HG03175 (cell line): ENCODE measurements around the gene PLEKHG4.
A peak's percentile ranks its signal among the peaks of the same experiment; 100 is the strongest.

Experiments
- ATAC-seq: cut with Tn5 transposase; IDR thresholded peaks from one replicate; pipeline ENCODE4 v1.9.1; 2021; ENCODE audit warnings: mild to moderate bottlenecking, moderate library complexity; ENCODE audit not compliant: unreplicated experiment

The PLEKHG4 gene

DNA sequence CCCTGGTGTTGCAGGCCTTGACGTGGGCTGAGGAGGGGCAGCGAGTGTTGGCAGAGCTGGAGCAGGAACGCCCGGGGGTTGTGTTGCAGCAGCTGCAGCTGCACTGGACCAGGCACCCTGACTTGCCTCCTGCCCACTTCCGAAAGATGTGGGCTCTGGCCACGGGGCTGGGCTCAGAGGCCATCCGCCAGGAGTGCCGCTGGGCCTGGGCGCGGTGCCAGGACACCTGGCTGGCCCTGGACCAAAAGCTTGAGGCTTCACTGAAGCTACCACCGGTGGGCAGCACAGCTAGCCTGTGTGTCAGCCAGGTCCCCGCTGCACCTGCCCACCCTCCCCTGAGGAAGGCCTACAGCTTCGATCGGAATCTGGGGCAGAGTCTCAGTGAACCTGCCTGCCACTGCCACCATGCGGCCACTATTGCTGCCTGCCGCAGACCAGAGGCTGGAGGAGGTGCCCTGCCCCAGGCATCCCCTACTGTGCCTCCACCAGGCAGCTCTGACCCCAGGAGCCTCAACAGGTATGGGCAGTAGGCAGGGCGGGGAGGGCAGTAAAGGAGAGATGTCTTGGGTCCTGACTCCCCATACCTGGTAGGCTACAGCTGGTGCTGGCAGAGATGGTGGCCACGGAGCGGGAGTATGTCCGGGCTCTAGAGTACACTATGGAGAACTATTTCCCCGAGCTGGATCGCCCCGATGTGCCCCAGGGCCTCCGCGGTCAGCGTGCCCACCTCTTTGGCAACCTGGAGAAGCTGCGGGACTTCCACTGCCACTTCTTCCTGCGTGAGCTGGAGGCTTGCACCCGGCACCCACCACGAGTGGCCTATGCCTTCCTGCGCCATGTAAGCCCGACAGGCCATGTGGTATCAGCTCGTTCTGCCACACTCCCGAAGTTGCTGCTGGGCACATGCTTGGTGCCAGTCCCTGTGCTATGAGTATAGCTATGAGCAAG lies 5.6 kb downstream of the PLEKHG4 start:
- ATAC-seq: no peak

DNA sequence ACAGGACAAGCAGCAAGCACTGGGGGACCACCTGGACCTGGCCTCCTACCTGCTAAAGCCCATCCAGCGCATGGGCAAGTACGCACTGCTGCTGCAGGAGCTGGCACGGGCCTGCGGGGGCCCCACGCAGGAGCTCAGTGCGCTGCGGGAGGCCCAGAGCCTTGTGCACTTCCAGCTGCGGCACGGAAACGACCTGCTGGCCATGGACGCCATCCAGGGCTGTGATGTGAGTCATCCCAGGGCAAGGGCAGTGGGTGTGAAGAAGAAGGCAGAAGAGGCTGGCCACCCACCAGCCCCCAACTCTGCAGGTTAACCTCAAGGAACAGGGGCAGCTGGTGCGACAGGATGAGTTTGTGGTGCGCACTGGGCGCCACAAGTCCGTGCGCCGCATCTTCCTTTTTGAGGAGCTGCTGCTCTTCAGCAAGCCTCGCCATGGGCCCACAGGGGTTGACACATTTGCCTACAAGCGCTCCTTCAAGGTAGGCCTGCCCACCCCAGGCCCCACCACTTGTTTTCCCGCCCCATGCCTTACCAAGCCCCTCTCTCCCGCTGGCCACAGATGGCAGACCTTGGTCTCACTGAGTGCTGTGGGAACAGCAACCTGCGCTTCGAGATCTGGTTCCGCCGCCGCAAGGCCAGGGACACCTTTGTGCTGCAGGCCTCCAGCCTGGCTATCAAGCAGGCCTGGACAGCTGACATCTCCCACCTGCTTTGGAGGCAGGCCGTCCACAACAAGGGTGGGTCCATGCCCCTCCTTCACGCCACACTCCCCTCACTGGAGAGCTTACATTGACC lies 7.3 kb downstream of the PLEKHG4 start:
- no peak for ATAC-seq

DNA sequence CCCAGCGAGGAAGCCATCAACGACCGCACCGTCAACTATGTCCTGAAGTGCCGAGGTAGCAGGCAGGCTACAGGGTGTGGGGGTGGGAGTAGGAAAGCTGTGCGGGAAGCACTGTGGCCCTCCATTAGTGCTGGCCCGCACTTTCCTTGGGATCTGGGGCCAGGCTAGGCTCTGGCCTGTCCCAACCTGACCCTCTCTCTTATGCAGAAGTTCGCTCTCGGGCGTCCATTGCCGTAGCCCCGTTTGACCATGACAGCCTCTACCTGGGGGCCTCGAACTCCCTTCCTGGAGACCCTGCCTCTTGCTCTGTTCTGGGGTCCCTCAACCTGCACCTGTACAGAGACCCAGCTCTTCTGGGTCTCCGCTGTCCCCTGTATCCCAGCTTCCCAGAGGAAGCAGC lies 8.6 kb downstream of the PLEKHG4 start:
- no peak for ATAC-seq

DNA sequence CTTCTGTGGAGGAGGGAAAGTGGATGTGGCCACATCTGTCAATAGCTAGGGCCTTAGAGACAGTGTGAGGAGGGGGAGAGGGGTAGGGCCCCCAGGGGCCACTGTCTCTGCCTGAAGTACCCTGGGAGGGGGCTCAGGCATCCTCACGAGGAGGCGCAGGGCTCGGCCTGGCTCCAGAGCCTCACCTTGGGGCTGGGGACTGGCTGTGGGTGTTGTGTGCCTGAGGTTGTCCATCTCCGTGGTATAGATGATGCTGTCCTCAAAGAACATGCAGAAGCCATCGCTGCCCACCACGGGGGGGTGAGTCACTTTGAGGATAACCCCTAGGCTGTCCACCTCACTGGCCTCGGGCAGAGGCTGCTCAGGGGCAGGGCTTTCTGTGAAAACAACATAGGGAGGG lies 12.1 kb downstream of the PLEKHG4 start:
- no peak for ATAC-seq

DNA sequence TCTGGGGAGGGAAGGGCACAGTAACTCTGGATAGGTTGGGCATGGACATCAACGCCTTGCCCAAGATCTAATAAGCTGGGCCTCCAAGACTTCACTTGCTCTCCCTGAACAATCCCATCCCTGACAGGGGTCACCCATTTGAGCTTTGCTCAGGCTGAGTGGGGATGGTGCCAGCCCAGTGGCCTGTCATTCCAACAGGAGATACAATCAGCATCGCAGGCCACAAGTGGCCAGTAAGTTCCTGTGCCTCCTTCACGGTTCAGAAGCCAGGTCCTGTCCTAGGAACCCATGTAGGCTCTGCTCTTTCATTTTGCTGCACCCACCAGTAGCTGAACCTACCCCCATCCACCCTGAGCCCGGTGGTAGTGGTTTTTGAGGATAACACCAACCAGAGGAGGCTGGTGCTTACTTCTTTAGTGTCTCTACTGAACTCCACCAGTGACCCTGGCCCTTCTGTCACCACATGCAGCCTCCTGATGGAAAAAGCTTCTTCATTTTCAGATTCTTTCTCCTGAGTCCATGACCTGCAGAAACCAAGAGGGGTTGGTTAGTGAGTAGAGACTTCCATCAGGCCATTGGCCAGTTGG lies 14.9 kb downstream of the PLEKHG4 start:
- ATAC-seq: no peak

DNA sequence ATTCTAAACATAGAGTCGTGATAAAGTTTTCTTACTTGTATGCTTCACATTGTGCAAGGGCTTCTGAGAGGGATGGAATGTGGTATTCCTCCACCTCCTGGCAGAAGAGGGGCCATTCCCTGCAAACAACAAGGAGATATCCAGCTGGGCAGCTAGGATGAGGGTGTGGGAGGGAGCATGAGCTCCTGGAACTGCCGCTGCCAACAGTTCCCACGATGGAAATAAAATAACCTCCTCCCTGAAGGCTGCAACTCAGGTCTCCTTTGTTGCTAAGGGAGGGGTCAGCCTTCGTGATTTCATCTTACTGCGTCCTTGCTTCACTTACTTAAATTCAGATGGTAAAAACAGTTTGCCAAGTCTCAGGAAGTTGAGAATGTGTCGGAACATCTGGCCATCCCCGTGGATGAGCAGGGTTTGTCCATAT lies 15.6 kb downstream of the PLEKHG4 start:
- ATAC-seq: no peak

DNA sequence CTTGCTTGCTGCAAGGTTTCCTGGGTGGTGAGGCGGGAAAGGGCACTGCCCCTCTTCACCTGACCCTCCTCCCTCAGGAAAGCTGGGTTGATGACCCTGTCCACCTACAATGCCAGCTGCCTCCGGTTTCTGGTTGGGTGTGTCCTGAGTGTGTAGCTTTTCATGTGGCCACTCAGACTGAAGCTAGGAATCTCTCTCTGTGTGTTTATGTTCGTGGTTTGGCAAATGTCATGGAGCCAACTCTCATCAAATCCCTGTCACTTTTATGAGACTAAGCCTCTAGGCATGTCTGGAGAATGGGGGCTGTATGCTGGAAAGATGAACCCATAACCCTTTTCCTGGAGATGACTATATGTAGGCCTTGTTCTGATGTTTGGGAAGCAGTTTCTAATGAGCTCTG lies 17.1 kb downstream of the PLEKHG4 start:
- no peak for ATAC-seq

DNA sequence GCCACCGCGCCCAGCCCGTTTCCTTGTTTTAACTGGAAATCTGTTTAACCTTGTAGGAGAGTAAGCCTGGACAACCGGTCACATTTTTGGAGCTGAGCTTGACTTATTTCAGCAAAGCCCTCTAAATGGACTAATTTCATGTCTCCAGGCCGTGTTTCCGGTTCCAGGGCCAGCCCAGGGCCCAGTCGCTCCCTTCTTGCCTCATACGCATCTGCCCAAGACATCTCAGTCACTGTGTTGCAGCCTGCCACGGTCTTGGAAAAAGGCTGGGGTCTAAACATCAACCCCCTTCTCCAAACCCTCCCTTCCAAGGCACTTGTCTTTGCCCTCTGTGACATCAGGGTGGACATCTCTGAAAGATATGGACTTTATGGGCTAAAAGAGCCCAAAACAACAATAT lies 18.9 kb downstream of the PLEKHG4 start:
- no peak for ATAC-seq

DNA sequence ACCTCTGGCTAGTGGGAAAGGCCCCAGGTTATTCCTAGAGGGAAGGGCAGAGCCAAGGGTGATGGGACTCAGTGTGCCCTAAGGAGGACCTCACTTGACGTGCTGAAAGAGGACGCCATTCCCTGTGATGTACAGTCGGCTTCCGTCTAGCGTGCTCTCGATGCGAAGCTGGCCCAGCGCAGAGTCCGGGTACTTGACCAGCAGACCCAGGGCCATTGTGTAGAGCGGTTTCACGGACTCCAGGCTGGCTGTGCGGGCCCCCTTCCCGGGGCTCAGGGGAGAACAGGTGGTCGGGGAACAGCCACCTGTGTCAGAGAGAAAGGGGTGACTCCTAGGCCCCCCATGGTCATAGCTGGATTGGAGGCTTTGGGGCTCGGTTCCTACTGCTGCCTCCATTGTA lies 19.9 kb downstream of the PLEKHG4 start:
- ATAC-seq: no peak

DNA sequence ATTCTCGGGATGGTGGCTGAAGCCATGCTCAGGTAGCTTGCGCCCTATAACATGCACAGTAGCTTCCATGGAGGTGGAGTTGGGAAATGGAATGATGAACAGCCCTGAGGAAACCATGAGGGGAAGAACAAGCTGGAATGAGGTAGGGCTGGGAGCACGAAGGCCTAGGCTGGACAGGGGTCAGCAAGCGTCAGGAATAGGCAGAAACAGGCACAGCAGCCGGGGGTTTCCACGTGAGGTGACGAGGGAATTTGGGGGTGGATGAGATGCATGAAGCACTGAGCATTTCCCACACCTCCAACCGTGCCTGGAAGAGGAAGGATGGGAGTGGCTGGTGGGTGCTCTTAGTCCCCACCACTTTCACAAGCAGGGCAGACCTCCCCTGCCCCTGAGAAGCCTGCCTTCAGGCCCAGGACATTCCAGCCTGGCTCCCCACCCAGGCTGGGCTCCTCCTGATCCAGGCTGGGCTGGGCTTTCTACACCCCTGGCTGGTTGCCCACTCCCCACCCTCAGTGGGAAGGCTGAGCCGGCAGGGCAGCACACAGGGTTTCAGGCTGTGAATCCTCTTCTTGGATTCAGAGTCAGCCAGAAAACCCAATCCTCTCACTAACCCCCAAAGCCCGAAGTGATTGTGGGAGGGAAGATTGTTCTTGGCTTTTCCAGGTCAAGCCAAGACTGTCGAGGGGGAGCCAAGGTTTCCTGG lies 21.9 kb downstream of the PLEKHG4 start:
- ATAC-seq: no peak

DNA sequence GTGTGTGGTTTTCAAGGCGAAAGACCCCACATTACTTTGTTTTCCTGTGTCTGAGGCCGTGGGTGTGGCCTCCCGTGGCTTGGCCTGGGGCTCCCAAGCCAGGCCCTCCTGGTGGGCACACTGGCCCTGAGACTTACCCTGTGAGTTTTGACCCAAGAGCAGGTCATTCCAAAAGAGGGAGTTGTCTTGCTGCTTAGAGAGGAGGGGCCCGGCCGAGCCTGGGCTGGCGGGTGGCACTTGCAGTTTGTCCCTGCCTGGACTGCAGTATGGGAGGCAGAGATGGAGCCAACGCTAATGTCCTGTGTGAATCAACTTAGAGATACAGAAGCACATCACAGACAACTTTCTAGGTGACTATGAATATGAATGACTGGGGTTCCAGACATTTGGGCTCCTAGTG lies 22.7 kb downstream of the PLEKHG4 start:
- ATAC-seq: no peak

DNA sequence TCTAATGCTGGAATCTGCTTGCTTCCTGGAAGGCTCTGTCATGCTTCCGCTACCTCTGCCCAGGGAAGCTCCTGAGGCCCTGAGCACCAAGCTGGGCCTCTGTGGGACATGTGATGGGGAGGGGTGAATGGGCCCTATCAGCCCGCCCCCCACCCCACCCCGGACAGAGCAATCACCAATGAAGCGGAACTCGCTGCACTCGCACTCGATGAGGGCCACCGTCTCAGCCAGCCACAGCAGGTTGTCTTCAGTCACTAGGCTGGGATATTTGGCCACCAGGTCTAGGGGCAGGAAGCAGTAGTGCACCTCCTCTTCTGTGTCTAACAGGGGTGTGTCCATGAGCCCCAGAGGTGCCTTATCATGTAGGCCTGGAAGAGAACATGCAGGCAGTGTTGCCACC lies 23.6 kb downstream of the PLEKHG4 start:
- ATAC-seq: no peak

DNA sequence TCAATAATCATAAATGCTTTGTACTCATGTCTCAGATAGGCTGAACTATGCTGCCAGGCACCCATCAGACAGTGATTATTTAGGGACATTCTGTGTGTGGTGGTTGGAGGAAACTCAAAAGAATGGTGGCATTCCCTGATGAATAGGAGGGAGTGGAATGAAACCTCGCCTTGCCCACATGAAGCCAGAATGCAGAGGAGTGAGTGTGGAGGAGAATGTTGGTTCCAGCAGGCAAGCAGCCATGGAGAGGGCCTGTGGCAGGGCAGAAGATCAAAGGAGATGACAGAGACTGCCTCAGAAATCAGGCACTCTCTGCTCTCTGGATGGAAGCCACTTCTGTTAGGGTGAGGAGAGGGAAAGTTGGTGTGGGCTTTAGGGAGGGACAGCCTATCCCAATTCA lies 24.7 kb downstream of the PLEKHG4 start:
- ATAC-seq: no peak

DNA sequence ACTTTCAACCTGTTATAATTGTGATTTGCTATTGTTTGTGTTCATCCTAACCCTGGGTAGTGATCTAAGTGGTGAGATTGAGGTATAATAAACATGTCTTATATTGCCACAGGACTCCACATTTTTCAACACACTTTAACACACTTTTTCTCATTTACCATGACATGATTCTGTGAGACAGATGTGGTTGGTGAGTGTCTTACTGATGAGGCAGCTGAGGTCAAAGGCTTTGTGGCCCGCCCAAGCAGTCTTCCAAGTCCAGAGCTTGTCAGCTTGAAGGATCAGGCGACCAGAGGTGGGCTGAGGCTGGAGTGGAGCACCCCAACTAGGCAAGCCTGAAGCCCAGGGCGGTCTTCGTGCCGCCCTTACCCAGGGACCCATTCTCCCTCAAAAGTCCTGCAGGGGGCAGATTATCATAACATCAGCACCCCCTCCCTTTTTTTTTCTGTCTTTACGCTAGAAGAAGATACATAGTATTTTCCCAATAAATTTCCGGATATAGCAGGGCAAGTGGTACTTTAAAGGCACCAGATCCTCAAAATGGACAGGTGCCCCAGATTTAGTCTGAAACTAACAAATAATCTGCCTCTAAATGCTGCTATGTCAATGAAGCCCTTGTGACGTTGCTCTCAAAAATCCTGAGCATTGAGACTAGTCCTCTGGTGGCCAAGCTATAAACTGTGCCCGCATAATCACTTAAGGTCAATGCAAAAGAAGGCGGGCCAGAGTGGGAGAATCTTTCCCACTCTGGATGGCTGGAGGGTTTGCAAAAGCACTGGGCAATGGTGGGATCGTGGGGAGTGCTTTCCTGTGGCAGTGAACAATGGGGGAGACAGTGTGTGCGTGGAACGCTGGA lies 26.1 kb downstream of the PLEKHG4 start:
- ATAC-seq: no peak

DNA sequence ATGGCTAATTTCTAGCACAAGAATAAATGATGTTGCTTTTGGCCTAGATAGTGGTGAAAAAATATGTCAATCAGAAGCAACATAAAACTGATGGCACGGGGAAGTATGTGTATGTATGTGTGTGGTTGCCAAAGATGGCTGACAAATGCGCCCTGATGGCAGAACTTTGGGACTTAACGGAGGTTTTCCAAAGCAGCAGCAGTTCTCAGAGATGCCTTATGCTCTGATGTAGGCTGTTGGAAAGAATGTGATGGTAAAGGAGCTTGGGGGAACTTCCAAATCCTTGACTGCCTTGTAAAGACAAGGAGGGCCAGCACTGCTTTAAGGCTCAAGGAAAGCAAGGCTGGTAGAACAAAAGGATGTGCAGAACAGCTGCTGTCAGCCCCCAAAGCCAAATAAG lies 31.2 kb downstream of the PLEKHG4 start:
- ATAC-seq: no peak

DNA sequence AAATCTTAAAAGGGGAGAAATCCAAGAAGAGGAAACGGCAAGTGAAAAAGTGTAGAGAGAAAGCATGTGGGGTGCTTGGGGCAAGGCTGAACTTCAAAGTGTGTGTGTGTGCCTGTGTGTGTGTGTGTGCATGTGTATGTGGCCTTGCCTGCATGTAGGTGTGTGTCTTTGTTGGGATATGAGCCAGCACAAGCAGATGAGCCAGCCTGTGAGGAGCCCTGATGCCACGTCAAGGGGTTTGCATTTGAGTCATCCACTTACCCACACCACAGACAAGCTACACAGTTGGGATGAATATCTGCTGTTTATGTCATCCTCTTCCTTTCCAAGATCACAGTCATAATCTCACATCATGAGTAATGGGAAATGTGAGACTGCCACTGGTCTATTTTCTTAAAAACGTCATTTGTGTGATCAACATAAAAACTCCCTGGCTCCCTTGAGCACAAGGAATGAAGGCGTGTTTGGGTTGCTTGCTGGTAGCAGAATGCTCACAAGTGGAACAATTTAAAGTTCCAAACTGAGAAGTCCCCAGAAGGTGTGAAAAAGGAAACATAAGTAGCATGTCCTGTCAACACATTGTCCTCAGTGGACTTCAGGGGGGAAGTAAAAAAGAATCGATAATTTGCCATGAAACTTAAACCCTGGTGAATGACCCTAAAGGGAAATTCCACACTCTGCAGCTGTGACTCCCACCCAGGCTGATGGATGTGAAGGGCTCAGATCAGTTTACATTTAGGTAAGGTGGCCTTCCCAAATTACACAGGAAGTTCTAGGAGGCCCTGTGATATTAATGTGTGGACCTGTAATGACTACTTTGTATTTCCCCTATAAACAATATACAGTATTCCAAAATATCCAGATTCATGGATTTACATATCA lies 32.5 kb downstream of the PLEKHG4 start:
- ATAC-seq: peak; percentile 79

DNA sequence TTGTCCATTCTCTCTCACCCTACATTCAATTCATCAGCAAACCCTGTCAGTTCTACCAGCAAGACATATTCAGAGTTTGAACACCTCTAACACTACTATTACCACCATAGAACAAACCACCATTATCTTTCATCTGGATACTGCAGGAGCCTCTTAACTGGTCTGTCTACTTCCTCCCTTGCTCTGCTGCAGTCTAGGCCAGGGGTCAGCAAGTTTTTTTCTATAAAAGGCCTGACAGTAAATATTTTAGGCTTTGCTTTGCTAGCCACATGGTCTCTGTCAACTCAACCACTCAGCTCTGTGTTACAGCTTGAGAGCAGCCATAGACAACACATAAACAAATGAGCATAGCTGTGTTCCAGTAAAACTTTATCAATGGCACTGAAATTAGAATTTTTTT lies 33.4 kb downstream of the PLEKHG4 start:
- no peak for ATAC-seq

DNA sequence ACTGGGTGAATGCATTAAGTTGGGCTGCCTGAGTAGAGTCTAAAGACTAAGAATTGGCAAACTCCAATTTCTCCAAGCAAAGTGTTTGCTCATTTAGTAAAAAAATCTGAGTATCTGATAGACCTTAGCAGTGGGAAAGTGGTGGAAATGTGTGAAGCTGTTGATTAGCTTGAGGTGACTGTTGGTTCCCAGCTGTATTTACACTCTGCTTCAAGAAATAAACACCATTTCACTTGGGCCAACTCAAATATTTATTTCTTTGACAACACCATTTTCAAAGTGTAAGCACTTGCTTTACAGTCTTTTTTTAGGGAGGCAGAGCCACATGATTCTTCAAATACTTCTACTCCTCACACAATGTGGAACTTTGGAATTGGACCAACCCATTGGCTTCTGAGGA lies 38.5 kb downstream of the PLEKHG4 start:
- ATAC-seq: no peak

DNA sequence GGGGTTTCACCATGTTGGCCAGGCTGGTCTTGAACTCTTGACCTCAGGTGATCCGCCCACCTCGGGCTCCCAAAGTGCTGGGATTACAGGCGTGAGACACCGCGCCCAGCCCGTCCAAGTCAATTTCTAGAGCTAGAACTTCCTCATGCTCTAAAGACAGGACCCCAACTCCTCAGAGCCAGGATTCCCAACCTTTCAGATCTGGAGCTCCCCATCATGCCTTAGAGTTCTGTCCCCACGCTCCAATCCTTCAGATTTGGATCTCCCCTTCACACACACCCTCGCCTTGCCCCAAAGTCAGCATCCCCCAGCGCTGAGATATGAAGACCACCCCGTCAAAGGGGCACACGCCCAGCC lies 46.8 kb downstream of the PLEKHG4 start:
- no peak for ATAC-seq
